Prostate gland (tissue), 2 donors: Measurements from ENCODE around the gene BACE2. TPM values are rescaled to one million over a fixed set of nuclear protein-coding genes. Genes with fewer than 3 reads are reported as not detected.
"Not testable (repeated sequence)": the region's sequence is repeated elsewhere in the genome, so short reads cannot be mapped to it uniquely, and the experiment has no call there.

Source experiments
- DNase-seq: peaks from one replicate; pipeline ENCODE4 v3.0.0-alpha.2; 2019; ENCODE audit warnings: low spot score
- H3K27ac ChIP-seq, 2 donors: fragments of 200-600 bp; sonication (generic); 2 replicates each; pipeline ENCODE4 v1.5.1; 2017 to 2019
- H3K27me3 ChIP-seq: fragments of 200-600 bp; sonication (generic); replicated peaks from 2 replicates; pipeline ENCODE4 v1.5.1; 2019; ENCODE audit not compliant: insufficient read depth
- H3K36me3 ChIP-seq, 2 donors: fragments of 200-600 bp; sonication (generic); 1 replicate in 1 of 2; 2 replicates in 1 of 2; pipeline versions ENCODE4 v1.5.1 to v1.8.1; 2017 to 2019
- H3K4me1 ChIP-seq: fragments of 200-600 bp; sonication (generic); replicated peaks from 2 replicates; pipeline ENCODE4 v1.5.1; 2019
- H3K4me3 ChIP-seq, 2 donors: fragments of 200-600 bp; sonication (generic); 2 replicates each; pipeline ENCODE4 v1.5.1; 2017 to 2019
- H3K9me3 ChIP-seq: fragments of 200-600 bp; sonication (generic); 2 replicates; pipeline ENCODE4 v1.5.1; 2017
- CTCF ChIP-seq, 4 experiments: fragments of 200-600 bp in 2 of 4; fragments of 450-650 bp in 2 of 4; sonication (generic) in 2 of 4; IDR thresholded peaks; 1 replicate in 3 of 4; 2 replicates in 1 of 4; pipeline ENCODE4 v1.5.1; 2016 to 2019; ENCODE audit warnings: antibody characterized with exemption in 4 of 4, mild to moderate bottlenecking in 2 of 4, moderate library complexity in 2 of 4
- POLR2A ChIP-seq: fragments of 450-650 bp; IDR thresholded peaks from one replicate; pipeline ENCODE4 v1.6.1; 2016; ENCODE audit warnings: antibody characterized with exemption, mild to moderate bottlenecking
- POLR2AphosphoS5 ChIP-seq: sonication (generic); formaldehyde crosslinking; IDR thresholded peaks from one replicate; pipeline ENCODE4 v1.6.1; 2017; ENCODE audit warnings: antibody characterized with exemption
- WGBS: methylation state at CpG from one replicate; pipeline ENCODE4 v1.1.5; 2018; 5-methylcytosine and 5-hydroxymethylcytosine counted together
- intact Hi-C: fragments of 100-400 bp; cut with DNase I; formaldehyde crosslinking; loops from one replicate; pipeline ENCODE4 v1.14.2; 2022
- total RNA-seq, 2 donors: library from RNA; depleted of rRNA; stranded (reverse); fragments of >200 nt; gene quantifications; one replicate each; pipeline ENCODE4 v1.1.0, GENCODE V29; 2016

BACE2 gene
- total RNA-seq, 2 donors from 2014 or later: 103 to 119 TPM

- 91% methylated on average over 3 of the region's 3 CpGs for WGBS
- Histone ChIP-seq H3K4me3 (no peak overlapping the region), H3K36me3 (no peaks in the 10 kb centered on the region), H3K27me3 (no peaks in the 10 kb centered on the region), H3K27ac (no peak overlapping the region), H3K9me3 (no peaks in the 10 kb centered on the region), H3K4me1 (no peaks in the 10 kb centered on the region)
- TF ChIP-seq POLR2AphosphoS5: no peak
- intact Hi-C loops: no loop called here
- DNase-seq: no peak
Measured at GRCh38 chr21:41240040-41240439, 72.1 kb downstream of the BACE2 start.

GRCh38 chr21:41241341-41241740, 73.4 kb downstream of the BACE2 start:
- TF ChIP-seq CTCF (IDR thresholded peaks at IDR 0.05): no peak
- no peak for TF ChIP-seq POLR2A
- no peak for TF ChIP-seq POLR2AphosphoS5
- Histone ChIP-seq H3K27ac (no peak overlapping the region), H3K4me3 (no peak overlapping the region), H3K27me3 (no peaks in the 10 kb centered on the region), H3K9me3 (no peaks in the 10 kb centered on the region), H3K36me3 (no peaks in the 10 kb centered on the region), H3K4me1 (no peaks in the 10 kb centered on the region)
- WGBS: 70% methylated on average over 8 of the region's 8 CpGs
- intact Hi-C loops: no loop called here
- no peak for DNase-seq

- DNase-seq: no peak
Measured at GRCh38 chr21:41242238-41242829, 74.4 kb downstream of the BACE2 start.

GRCh38 chr21:41243107-41243506, 75.1 kb downstream of the BACE2 start:
- 97% methylated on average over 7 of the region's 7 CpGs for WGBS
- intact Hi-C loops: no loop called here

More at GRCh38 chr21:41242238-41242829, 74.4 kb downstream of the BACE2 start:
- Histone ChIP-seq H3K36me3 (no peaks in the 10 kb centered on the region), H3K4me3 (no peak overlapping the region), H3K9me3 (no peaks in the 10 kb centered on the region), H3K27me3 (no peaks in the 10 kb centered on the region), H3K27ac (no peak overlapping the region), H3K4me1 (no peaks in the 10 kb centered on the region)
- TF ChIP-seq POLR2AphosphoS5: no peak
- TF ChIP-seq CTCF (IDR thresholded peaks at IDR 0.05): no peak
- no peak for TF ChIP-seq POLR2A
- 63% methylated on average over 8 of the region's 8 CpGs for WGBS
- intact Hi-C loops: no loop called here

GRCh38 chr21:41244266-41244880, 76.4 kb downstream of the BACE2 start:
- intact Hi-C loops, H3K36me3 ChIP-seq: not testable (repeated sequence)
- WGBS: 91% methylated on average over 8 of the region's 8 CpGs

More at GRCh38 chr21:41243107-41243506, 75.1 kb downstream of the BACE2 start:
- Histone ChIP-seq H3K4me3 (no peak overlapping the region), H3K27ac (no peak overlapping the region), H3K4me1 (no peaks in the 10 kb centered on the region), H3K27me3 (no peaks in the 10 kb centered on the region), H3K9me3 (no peaks in the 10 kb centered on the region), H3K36me3 (no peaks in the 10 kb centered on the region)
- TF ChIP-seq POLR2AphosphoS5 (no peak), CTCF (IDR thresholded peaks at IDR 0.05) (no peak)
- no peak for DNase-seq

More at GRCh38 chr21:41244266-41244880, 76.4 kb downstream of the BACE2 start:
- H3K27me3 ChIP-seq, DNase-seq, H3K9me3 ChIP-seq, H3K4me1 ChIP-seq, H3K4me3 ChIP-seq, H3K27ac ChIP-seq: not testable (repeated sequence)
